WTC11 (cell line): ENCODE data around the gene PABPC3. TPM values are rescaled to one million over a fixed set of nuclear protein-coding genes. Genes with fewer than 3 reads are reported as not detected.

Experiments
- ATAC-seq: fragments of 200-7000 bp; cut with Tn5 transposase; 2 replicates; pipeline ENCODE4 v1.10.0; 2021; ENCODE audit warnings: mild to moderate bottlenecking, moderate library complexity
- CTCF ChIA-PET: fragments of 300-600 bp; sonication (Branson Sonifier 250); formaldehyde crosslinking; loops from one replicate; lab custom pipeline; 2021; ENCODE audit warnings: antibody characterized with exemption; lab: Charles Lee
- POLR2A ChIA-PET: fragments of 350-600 bp; sonication (Branson Sonifier 250); formaldehyde crosslinking; loops from one replicate; lab custom pipeline; 2021; ENCODE audit warnings: antibody characterized with exemption; lab: Charles Lee
- DNase-seq: peaks from one replicate; pipeline ENCODE4 v3.0.0; 2021; ENCODE audit warnings: low spot score
- H3K27ac Mint-ChIP-seq: 2 replicates; pipeline ENCODE4 v1.8.0; 2021; ENCODE audit warnings: mixed read lengths
- H3K27me3 Mint-ChIP-seq: 2 replicates; pipeline ENCODE4 v1.8.0; 2021; ENCODE audit warnings: low read depth, mild to moderate bottlenecking, moderate library complexity, mixed read lengths
- H3K36me3 Mint-ChIP-seq: 2 replicates; pipeline ENCODE4 v1.8.0; 2021; ENCODE audit warnings: mixed read lengths
- H3K4me1 Mint-ChIP-seq: 2 replicates; pipeline ENCODE4 v1.8.0; 2022; ENCODE audit warnings: mixed read lengths
- H3K4me3 Mint-ChIP-seq: 2 replicates; pipeline ENCODE4 v1.8.0; 2021; ENCODE audit warnings: mild to moderate bottlenecking, moderate library complexity, mixed read lengths
- H3K9me3 Mint-ChIP-seq: 2 replicates; pipeline ENCODE4 v1.8.0; 2021; ENCODE audit warnings: mixed read lengths
- CDX4 ChIP-seq: fragments of 250-450 bp; sonication (Bioruptor Pico); IDR thresholded peaks from 2 replicates; pipeline ENCODE4 v1.9.0; 2021; ENCODE audit warnings: moderate library complexity, mild to moderate bottlenecking, inconsistent platforms, borderline replicate concordance
- CREB1 ChIP-seq: sonication (generic); formaldehyde crosslinking; IDR thresholded peaks from 2 replicates; pipeline ENCODE4 v1.8.0; 2023; ENCODE audit warnings: mild to moderate bottlenecking, missing genetic modification reagents
- CREM ChIP-seq: sonication (generic); formaldehyde crosslinking; IDR thresholded peaks from 2 replicates; pipeline ENCODE4 v1.8.1; 2022; ENCODE audit warnings: mild to moderate bottlenecking, missing genetic modification reagents, moderate library complexity
- CTCF ChIP-seq: fragments of 200-600 bp; IDR thresholded peaks from 2 replicates; pipeline ENCODE4 v1.8.0; 2022; ENCODE audit warnings: antibody characterized with exemption
- ELF4 ChIP-seq: sonication (generic); formaldehyde crosslinking; IDR thresholded peaks from 2 replicates; pipeline ENCODE4 v1.8.1; 2022; ENCODE audit warnings: low read depth, mild to moderate bottlenecking, moderate library complexity, missing genetic modification reagents
- GABPB1 ChIP-seq: sonication (generic); formaldehyde crosslinking; IDR thresholded peaks from 2 replicates; pipeline ENCODE4 v1.8.1; 2023; ENCODE audit warnings: mild to moderate bottlenecking, missing genetic modification reagents
- HMGXB4 ChIP-seq: sonication (generic); formaldehyde crosslinking; IDR thresholded peaks from 2 replicates; pipeline ENCODE4 v1.8.1; 2023; ENCODE audit warnings: mild to moderate bottlenecking, moderate library complexity, missing genetic modification reagents
- IRF2 ChIP-seq: sonication (generic); formaldehyde crosslinking; IDR thresholded peaks from 2 replicates; pipeline ENCODE4 v1.8.0; 2022; ENCODE audit warnings: low read depth, missing genetic modification reagents, borderline replicate concordance
- KAT7 ChIP-seq: sonication (generic); formaldehyde crosslinking; IDR thresholded peaks from 2 replicates; pipeline ENCODE4 v1.8.1; 2023; ENCODE audit warnings: missing genetic modification reagents, mild to moderate bottlenecking, borderline replicate concordance
- MXD4 ChIP-seq: fragments of 250-450 bp; sonication (Bioruptor Pico); IDR thresholded peaks from 2 replicates; pipeline ENCODE4 v1.8.0; 2021; ENCODE audit warnings: mild to moderate bottlenecking, moderate library complexity, borderline replicate concordance
- NR2C2 ChIP-seq: sonication (generic); formaldehyde crosslinking; IDR thresholded peaks from 2 replicates; pipeline ENCODE4 v1.8.0; 2022; ENCODE audit warnings: mild to moderate bottlenecking, missing genetic modification reagents
- NR3C1 ChIP-seq: sonication (generic); formaldehyde crosslinking; conservative IDR thresholded peaks from 2 replicates; pipeline ENCODE4 v1.8.1; 2023; ENCODE audit warnings: low read depth, mild to moderate bottlenecking, missing genetic modification reagents
- TEAD1 ChIP-seq: sonication (generic); formaldehyde crosslinking; IDR thresholded peaks from 2 replicates; pipeline ENCODE4 v1.8.0; 2022; ENCODE audit warnings: mild to moderate bottlenecking, missing genetic modification reagents
- ZMAT4 ChIP-seq: fragments of 250-450 bp; sonication (Bioruptor Pico); IDR thresholded peaks from 2 replicates; pipeline ENCODE4 v1.9.0; 2021; ENCODE audit warnings: mild to moderate bottlenecking
- ZNF281 ChIP-seq: sonication (generic); formaldehyde crosslinking; IDR thresholded peaks from 2 replicates; pipeline ENCODE4 v1.8.0; 2023; ENCODE audit warnings: mild to moderate bottlenecking, missing genetic modification reagents
- ZNF317 ChIP-seq: sonication (generic); formaldehyde crosslinking; IDR thresholded peaks from 2 replicates; pipeline ENCODE4 v1.8.1; 2023; ENCODE audit warnings: low read depth, mild to moderate bottlenecking, moderate library complexity, missing genetic modification reagents, borderline replicate concordance
- ZNF416 ChIP-seq: fragments of 250-450 bp; sonication (Bioruptor Pico); IDR thresholded peaks from 2 replicates; pipeline ENCODE4 v1.9.0; 2021; ENCODE audit warnings: mild to moderate bottlenecking, inconsistent platforms
- ZNF671 ChIP-seq: fragments of 250-450 bp; sonication (Bioruptor Pico); IDR thresholded peaks from 2 replicates; pipeline ENCODE4 v1.8.0; 2021; ENCODE audit warnings: mild to moderate bottlenecking
- total RNA-seq: library from RNA; stranded (reverse); gene quantifications from 3 replicates; pipeline ENCODE4 v1.2.3, GENCODE V29; 2021
- TF ChIP-seq, protein P1 (sequence below): sonication (generic); formaldehyde crosslinking; IDR thresholded peaks from 2 replicates; pipeline ENCODE4 v1.8.1; 2022; ENCODE audit warnings: low read depth, missing genetic modification reagents, borderline replicate concordance
- TF ChIP-seq, protein P2 (sequence below): sonication (generic); formaldehyde crosslinking; IDR thresholded peaks from 2 replicates; pipeline ENCODE4 v1.8.0; 2022; ENCODE audit warnings: missing genetic modification reagents
- TF ChIP-seq, protein P3 (sequence below): sonication (generic); formaldehyde crosslinking; IDR thresholded peaks from 2 replicates; pipeline ENCODE4 v1.8.1; 2023; ENCODE audit warnings: mild to moderate bottlenecking, missing genetic modification reagents

PABPC3 gene
- total RNA-seq, 1 experiment from 2014 or later, result 0.35 TPM

DNA sequence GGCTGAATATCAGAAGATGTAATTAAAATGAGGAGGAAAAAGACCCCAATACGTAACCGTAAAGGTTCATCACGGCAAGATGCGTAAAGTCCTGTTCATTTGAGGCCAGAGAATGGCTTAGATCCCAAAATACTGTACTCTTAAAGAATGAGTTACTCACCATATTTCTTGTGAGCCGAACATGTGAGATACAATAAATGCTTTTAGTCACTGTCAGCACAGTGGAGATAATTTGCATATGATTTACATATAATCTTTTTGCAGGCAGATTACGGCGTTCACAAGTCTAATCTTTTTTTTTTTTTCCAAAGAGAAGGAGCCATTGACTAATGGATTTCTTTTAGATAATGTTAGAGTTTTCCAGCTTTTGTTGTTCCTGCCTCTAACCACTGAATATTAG, 47.8 kb downstream of the PABPC3 start:
- Mint-ChIP-seq H3K27ac (no peak overlapping the region), H3K4me3 (no peak overlapping the region), H3K9me3 (peaks cover 22% of the 10 kb centered on the region), H3K27me3 (peaks cover 8% of the 10 kb centered on the region), H3K4me1 (peaks cover 15% of the 10 kb centered on the region), H3K36me3 (peaks cover 9% of the 10 kb centered on the region)
- POLR2A ChIA-PET, result no interaction called here
- ATAC-seq, result no peak
- CTCF ChIA-PET, result no interaction called here
- DNase-seq, result no peak
- TF ChIP-seq CTCF (no peak), KAT7 (CRISPR knock-in tag) (no peak), CREB1 (CRISPR knock-in tag) (no peak), ELF4 (no peak), MXD4 (CRISPR knock-in tag) (no peak), ZNF416 (CRISPR knock-in tag) (no peak), TEAD1 (CRISPR knock-in tag) (no peak), ZNF281 (CRISPR knock-in tag) (no peak)
- TF ChIP-seq, protein P1, sequence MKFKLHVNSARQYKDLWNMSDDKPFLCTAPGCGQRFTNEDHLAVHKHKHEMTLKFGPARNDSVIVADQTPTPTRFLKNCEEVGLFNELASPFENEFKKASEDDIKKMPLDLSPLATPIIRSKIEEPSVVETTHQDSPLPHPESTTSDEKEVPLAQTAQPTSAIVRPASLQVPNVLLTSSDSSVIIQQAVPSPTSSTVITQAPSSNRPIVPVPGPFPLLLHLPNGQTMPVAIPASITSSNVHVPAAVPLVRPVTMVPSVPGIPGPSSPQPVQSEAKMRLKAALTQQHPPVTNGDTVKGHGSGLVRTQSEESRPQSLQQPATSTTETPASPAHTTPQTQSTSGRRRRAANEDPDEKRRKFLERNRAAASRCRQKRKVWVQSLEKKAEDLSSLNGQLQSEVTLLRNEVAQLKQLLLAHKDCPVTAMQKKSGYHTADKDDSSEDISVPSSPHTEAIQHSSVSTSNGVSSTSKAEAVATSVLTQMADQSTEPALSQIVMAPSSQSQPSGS, result no peak

- ATAC-seq, result no peak
- DNase-seq, result no peak
- TF ChIP-seq GABPB1 (CRISPR knock-in tag) (no peak), ZNF671 (CRISPR knock-in tag) (no peak), CDX4 (no peak), ZNF317 (CRISPR knock-in tag) (no peak), HMGXB4 (CRISPR knock-in tag) (no peak), NR2C2 (no peak), NR3C1 (no peak), ZMAT4 (no peak), IRF2 (CRISPR knock-in tag) (no peak), CREM (no peak)
- TF ChIP-seq, protein P2, sequence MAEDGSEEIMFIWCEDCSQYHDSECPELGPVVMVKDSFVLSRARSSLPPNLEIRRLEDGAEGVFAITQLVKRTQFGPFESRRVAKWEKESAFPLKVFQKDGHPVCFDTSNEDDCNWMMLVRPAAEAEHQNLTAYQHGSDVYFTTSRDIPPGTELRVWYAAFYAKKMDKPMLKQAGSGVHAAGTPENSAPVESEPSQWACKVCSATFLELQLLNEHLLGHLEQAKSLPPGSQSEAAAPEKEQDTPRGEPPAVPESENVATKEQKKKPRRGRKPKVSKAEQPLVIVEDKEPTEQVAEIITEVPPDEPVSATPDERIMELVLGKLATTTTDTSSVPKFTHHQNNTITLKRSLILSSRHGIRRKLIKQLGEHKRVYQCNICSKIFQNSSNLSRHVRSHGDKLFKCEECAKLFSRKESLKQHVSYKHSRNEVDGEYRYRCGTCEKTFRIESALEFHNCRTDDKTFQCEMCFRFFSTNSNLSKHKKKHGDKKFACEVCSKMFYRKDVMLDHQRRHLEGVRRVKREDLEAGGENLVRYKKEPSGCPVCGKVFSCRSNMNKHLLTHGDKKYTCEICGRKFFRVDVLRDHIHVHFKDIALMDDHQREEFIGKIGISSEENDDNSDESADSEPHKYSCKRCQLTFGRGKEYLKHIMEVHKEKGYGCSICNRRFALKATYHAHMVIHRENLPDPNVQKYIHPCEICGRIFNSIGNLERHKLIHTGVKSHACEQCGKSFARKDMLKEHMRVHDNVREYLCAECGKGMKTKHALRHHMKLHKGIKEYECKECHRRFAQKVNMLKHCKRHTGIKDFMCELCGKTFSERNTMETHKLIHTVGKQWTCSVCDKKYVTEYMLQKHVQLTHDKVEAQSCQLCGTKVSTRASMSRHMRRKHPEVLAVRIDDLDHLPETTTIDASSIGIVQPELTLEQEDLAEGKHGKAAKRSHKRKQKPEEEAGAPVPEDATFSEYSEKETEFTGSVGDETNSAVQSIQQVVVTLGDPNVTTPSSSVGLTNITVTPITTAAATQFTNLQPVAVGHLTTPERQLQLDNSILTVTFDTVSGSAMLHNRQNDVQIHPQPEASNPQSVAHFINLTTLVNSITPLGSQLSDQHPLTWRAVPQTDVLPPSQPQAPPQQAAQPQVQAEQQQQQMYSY (CRISPR knock-in tag), result no peak
- TF ChIP-seq, protein P3, sequence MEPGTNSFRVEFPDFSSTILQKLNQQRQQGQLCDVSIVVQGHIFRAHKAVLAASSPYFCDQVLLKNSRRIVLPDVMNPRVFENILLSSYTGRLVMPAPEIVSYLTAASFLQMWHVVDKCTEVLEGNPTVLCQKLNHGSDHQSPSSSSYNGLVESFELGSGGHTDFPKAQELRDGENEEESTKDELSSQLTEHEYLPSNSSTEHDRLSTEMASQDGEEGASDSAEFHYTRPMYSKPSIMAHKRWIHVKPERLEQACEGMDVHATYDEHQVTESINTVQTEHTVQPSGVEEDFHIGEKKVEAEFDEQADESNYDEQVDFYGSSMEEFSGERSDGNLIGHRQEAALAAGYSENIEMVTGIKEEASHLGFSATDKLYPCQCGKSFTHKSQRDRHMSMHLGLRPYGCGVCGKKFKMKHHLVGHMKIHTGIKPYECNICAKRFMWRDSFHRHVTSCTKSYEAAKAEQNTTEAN (CRISPR knock-in tag), result no peak
These were observed 51.9 kb downstream of the PABPC3 start for GRCh38 chr13:25147638-25148401.

More at GRCh38 chr13:25147638-25148401, 51.9 kb downstream of the PABPC3 start:
- no peak overlapping the region for H3K4me3 Mint-ChIP-seq
- no peak overlapping the region for H3K27ac Mint-ChIP-seq
- H3K9me3 Mint-ChIP-seq, result peaks cover 18% of the 10 kb centered on the region
- POLR2A ChIA-PET, result no interaction called here
- peaks cover 35% of the 10 kb centered on the region for H3K4me1 Mint-ChIP-seq
- CTCF ChIA-PET, result no interaction called here
- peaks cover 14% of the 10 kb centered on the region for H3K36me3 Mint-ChIP-seq
- peaks cover 14% of the 10 kb centered on the region for H3K27me3 Mint-ChIP-seq
